Effector CD4-positive, alpha-beta T cell (primary cell): ENCODE measurements around the gene KCNJ15. TPM values are rescaled to one million over a fixed set of nuclear protein-coding genes. Genes with fewer than 3 reads are reported as not detected.
"Not testable (repeated sequence)": the region's sequence is repeated elsewhere in the genome, so short reads cannot be mapped to it uniquely, and the experiment has no call there.

Experiments used
- DNase-seq: peaks from one replicate; pipeline ENCODE4 v3.0.0-alpha.2; 2020
- total RNA-seq: gene quantifications from one replicate; lab custom pipeline; 2026; lab: John Stamatoyannopoulos, UW

KCNJ15 gene
- total RNA-seq = not detected

GRCh38 chr21:38256599-38257302 lies at the start of gene KCNJ15:
Gene KCNJ15 (plus strand): TSS chr21:38256991. CDS start chr21:38299262, 42,271 bp downstream.
- DNase-seq = no peak

- DNase-seq = no peak
Measured at GRCh38 chr21:38208118-38208517, 48.7 kb upstream of the KCNJ15 start.

- DNase-seq = no peak
Measured at GRCh38 chr21:38211321-38211720, 45.5 kb upstream of the KCNJ15 start.

- DNase-seq = no peak
Measured at GRCh38 chr21:38212706-38213105, 44.1 kb upstream of the KCNJ15 start.

GRCh38 chr21:38219049-38219628 lies 37.7 kb upstream of the KCNJ15 start:
- DNase-seq = peak; percentile 51

GRCh38 chr21:38220270-38220737 lies 36.5 kb upstream of the KCNJ15 start:
- no peak for DNase-seq

GRCh38 chr21:38221594-38221993 lies 35.2 kb upstream of the KCNJ15 start:
- DNase-seq = no peak

GRCh38 chr21:38223893-38224540 lies 32.8 kb upstream of the KCNJ15 start:
- no peak for DNase-seq

GRCh38 chr21:38227401-38227800 lies 29.4 kb upstream of the KCNJ15 start:
- DNase-seq = no peak

- no peak for DNase-seq
Measured at GRCh38 chr21:38228115-38228514, 28.7 kb upstream of the KCNJ15 start.

GRCh38 chr21:38228537-38228936 lies 28.3 kb upstream of the KCNJ15 start:
- no peak for DNase-seq

- DNase-seq = no peak
Measured at GRCh38 chr21:38229260-38229877, 27.4 kb upstream of the KCNJ15 start.

- no peak for DNase-seq
Measured at GRCh38 chr21:38234395-38235142, 22.2 kb upstream of the KCNJ15 start.

GRCh38 chr21:38235251-38235650 lies 21.5 kb upstream of the KCNJ15 start:
- not testable (repeated sequence) for DNase-seq

- no peak for DNase-seq
Measured at GRCh38 chr21:38236232-38236631, 20.6 kb upstream of the KCNJ15 start.

GRCh38 chr21:38239672-38240071 lies 17.1 kb upstream of the KCNJ15 start:
- no peak for DNase-seq

GRCh38 chr21:38240129-38240528 lies 16.7 kb upstream of the KCNJ15 start:
- no peak for DNase-seq

GRCh38 chr21:38241029-38241740 lies 15.6 kb upstream of the KCNJ15 start:
- no peak for DNase-seq

GRCh38 chr21:38242061-38242460 lies 14.7 kb upstream of the KCNJ15 start:
- no peak for DNase-seq

GRCh38 chr21:38243732-38244406 lies 12.9 kb upstream of the KCNJ15 start:
- no peak for DNase-seq

- DNase-seq = no peak
Measured at GRCh38 chr21:38244407-38244787, 12.4 kb upstream of the KCNJ15 start.
